NCI-H345 treated with DMSO at 0.1 percent for 48 hours (cell line): ENCODE data around the gene PRR12.

Experiments used
- DNase-seq: peaks from one replicate; lab custom pipeline; 2025; ENCODE audit not compliant: unreplicated experiment; lab: John Stamatoyannopoulos, UW

Gene PRR12

GRCh38 chr19:49643466-49643865 is 52.5 kb downstream of the PRR12 start:
- no peak for DNase-seq

GRCh38 chr19:49645592-49645991 is 54.6 kb downstream of the PRR12 start:
- no peak for DNase-seq

GRCh38 chr19:49645995-49646394 is 55.0 kb downstream of the PRR12 start:
- DNase-seq: no peak

GRCh38 chr19:49646586-49646985 is 55.6 kb downstream of the PRR12 start:
- DNase-seq: no peak

GRCh38 chr19:49651029-49651819 is 60.2 kb downstream of the PRR12 start:
- DNase-seq: no peak

- DNase-seq: no peak
These were observed 61.0 kb downstream of the PRR12 start for GRCh38 chr19:49651820-49652550.

GRCh38 chr19:49652551-49653465 is 61.8 kb downstream of the PRR12 start:
- no peak for DNase-seq

- DNase-seq: no peak
These were observed 62.5 kb downstream of the PRR12 start for GRCh38 chr19:49653466-49653806.

GRCh38 chr19:49654581-49654980 is 63.6 kb downstream of the PRR12 start:
- DNase-seq: no peak

- DNase-seq: no peak
These were observed 64.8 kb downstream of the PRR12 start for GRCh38 chr19:49655570-49656455.

GRCh38 chr19:49656456-49657109 is 65.6 kb downstream of the PRR12 start:
- no peak for DNase-seq

- DNase-seq: no peak
These were observed 66.6 kb downstream of the PRR12 start for GRCh38 chr19:49657493-49658138.

- DNase-seq: no peak
These were observed 67.1 kb downstream of the PRR12 start for GRCh38 chr19:49658139-49658517.

GRCh38 chr19:49658566-49659442 is 67.8 kb downstream of the PRR12 start:
- DNase-seq: no peak

- no peak for DNase-seq
These were observed 69.5 kb downstream of the PRR12 start for GRCh38 chr19:49660338-49660961.

- no peak for DNase-seq
These were observed 71.0 kb downstream of the PRR12 start for GRCh38 chr19:49662011-49662410.

- DNase-seq: no peak
These were observed 72.2 kb downstream of the PRR12 start for GRCh38 chr19:49663224-49663623.
